Thoracic aorta (tissue), 2 donors: ENCODE results near the gene ATG7. TPM values are rescaled to one million over a fixed set of nuclear protein-coding genes. Genes with fewer than 3 reads are reported as not detected.

Source experiments
- ATAC-seq: fragments of 150-250 bp; one replicate; pipeline ENCODE4 v1.8.0; 2017; ENCODE audit warnings: low read depth; ENCODE audit not compliant: insufficient number of reproducible peaks, low FRiP score
- DNase-seq: peaks from one replicate; pipeline ENCODE4 v3.0.0-alpha.2; 2020; ENCODE audit warnings: low spot score
- H3K27ac ChIP-seq, 2 donors: fragments of 200-600 bp; sonication (generic); 1 replicate in 1 of 2; 2 replicates in 1 of 2; pipeline ENCODE4 v1.5.1; 2016; ENCODE audit warnings: mild to moderate bottlenecking in 2 of 2, moderate library complexity in 2 of 2
- H3K27me3 ChIP-seq: fragments of 200-600 bp; sonication (generic); replicated peaks from 2 replicates; pipeline ENCODE4 v1.6.0; 2016; ENCODE audit warnings: mild to moderate bottlenecking; ENCODE audit not compliant: insufficient read depth
- H3K36me3 ChIP-seq: fragments of 200-600 bp; sonication (generic); one replicate; pipeline ENCODE4 v1.5.1; 2016
- H3K4me1 ChIP-seq, 2 donors: fragments of 200-600 bp; sonication (generic); 1 replicate in 1 of 2; 2 replicates in 1 of 2; pipeline versions ENCODE4 v1.5.1 to v1.6.0; 2016; ENCODE audit warnings: low read depth in 2 of 2, mild to moderate bottlenecking in 1 of 2; ENCODE audit not compliant: control insufficient read depth in 1 of 2
- H3K4me3 ChIP-seq: fragments of 200-600 bp; sonication (generic); 2 replicates; pipeline ENCODE4 v1.5.1; 2016; ENCODE audit warnings: mild to moderate bottlenecking
- H3K9me3 ChIP-seq: fragments of 200-600 bp; sonication (generic); 2 replicates; pipeline ENCODE4 v1.5.1; 2016
- total RNA-seq, 2 donors: library from RNA; depleted of rRNA; stranded (reverse); fragments of >200 nt; gene quantifications; one replicate each; pipeline versions ENCODE4 v1.1.0 to v1.2.3, GENCODE V29; 2016
- TF ChIP-seq, protein P1 (sequence below): fragments of 200-600 bp; sonication (generic); IDR thresholded peaks from one replicate; pipeline ENCODE4 v1.5.1; 2019; ENCODE audit warnings: antibody characterized with exemption

The ATG7 gene
- total RNA-seq, 2 donors from 2014 or later, result 56.6 to 88.3 TPM

- no peak overlapping the region for H3K4me3 ChIP-seq
- DNase-seq (no peak), ATAC-seq (no peak)
- H3K27me3 ChIP-seq, result no peaks in the 10 kb centered on the region
- H3K36me3 ChIP-seq, result peaks cover 48% of the 10 kb centered on the region
- H3K27ac ChIP-seq, result no peak overlapping the region
- TF ChIP-seq, protein P1, sequence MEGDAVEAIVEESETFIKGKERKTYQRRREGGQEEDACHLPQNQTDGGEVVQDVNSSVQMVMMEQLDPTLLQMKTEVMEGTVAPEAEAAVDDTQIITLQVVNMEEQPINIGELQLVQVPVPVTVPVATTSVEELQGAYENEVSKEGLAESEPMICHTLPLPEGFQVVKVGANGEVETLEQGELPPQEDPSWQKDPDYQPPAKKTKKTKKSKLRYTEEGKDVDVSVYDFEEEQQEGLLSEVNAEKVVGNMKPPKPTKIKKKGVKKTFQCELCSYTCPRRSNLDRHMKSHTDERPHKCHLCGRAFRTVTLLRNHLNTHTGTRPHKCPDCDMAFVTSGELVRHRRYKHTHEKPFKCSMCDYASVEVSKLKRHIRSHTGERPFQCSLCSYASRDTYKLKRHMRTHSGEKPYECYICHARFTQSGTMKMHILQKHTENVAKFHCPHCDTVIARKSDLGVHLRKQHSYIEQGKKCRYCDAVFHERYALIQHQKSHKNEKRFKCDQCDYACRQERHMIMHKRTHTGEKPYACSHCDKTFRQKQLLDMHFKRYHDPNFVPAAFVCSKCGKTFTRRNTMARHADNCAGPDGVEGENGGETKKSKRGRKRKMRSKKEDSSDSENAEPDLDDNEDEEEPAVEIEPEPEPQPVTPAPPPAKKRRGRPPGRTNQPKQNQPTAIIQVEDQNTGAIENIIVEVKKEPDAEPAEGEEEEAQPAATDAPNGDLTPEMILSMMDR, result no peak
- H3K9me3 ChIP-seq, result no peaks in the 10 kb centered on the region
- H3K4me1 ChIP-seq, result peaks cover 0 to under 1% of the 10 kb centered on the region in 2 donors
Observed at GRCh38 chr3:11312166-11312565, 40.0 kb downstream of the ATG7 start.

- Histone ChIP-seq H3K4me1 (no peaks in the 10 kb centered on the region), H3K4me3 (no peak overlapping the region), H3K36me3 (peaks cover 33% of the 10 kb centered on the region), H3K27ac (no peak overlapping the region), H3K27me3 (no peaks in the 10 kb centered on the region), H3K9me3 (no peaks in the 10 kb centered on the region)
- no peak for DNase-seq
- TF ChIP-seq, protein P1, result no peak
- no peak for ATAC-seq
Observed at GRCh38 chr3:11317300-11317699, 45.1 kb downstream of the ATG7 start.

DNA sequence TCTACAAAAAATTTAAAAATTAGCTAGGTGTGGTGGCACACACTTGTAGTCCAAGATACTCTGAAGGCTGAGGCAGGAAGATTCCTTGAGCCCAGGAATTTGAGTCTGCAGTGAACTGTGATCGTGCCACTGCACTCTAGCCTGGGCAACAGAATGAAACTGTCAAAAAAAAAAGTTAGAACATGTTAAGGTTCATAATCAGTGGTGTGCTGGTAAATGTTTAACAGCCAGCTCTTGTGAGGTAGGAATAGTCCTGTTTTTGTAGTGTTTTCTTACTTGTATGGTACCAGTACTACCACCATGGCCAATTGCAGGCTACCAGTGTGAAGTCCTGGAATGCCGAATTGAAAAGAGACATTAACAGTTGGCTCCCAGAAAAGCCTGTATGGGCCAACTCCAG is 50.7 kb downstream of the ATG7 start:
- Histone ChIP-seq H3K9me3 (no peaks in the 10 kb centered on the region), H3K36me3 (peaks cover 28% of the 10 kb centered on the region), H3K4me1 (peaks cover 6 to 19% of the 10 kb centered on the region in 2 donors), H3K4me3 (no peak overlapping the region), H3K27me3 (no peaks in the 10 kb centered on the region), H3K27ac (peak overlapping the region; percentile 51 to 70)
- DNase-seq (no peak), ATAC-seq (no peak)
- TF ChIP-seq, protein P1, result no peak

DNA sequence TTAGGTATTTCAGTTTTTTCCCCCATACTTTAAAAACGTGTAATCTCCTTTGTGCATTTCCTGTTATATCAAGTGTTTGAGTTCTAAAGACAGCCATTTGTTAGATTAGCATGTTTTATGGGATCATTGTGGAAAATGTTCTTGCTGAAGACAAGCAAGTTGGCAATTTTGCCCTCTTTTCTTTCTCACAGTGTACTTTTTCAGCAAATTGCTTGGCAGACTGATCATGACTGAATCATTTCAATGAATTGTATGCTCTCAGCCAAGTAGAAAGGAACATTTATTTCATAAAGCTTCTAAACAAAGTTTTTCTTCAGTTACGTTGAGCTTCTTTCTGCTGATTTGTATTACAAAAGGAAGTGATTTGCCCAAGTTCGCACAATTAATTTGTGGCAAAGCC is 51.6 kb downstream of the ATG7 start:
- no peaks in the 10 kb centered on the region for H3K9me3 ChIP-seq
- H3K4me3 ChIP-seq, result peak overlapping the region; percentile 40
- TF ChIP-seq, protein P1, result no peak
- H3K27ac ChIP-seq, result peak overlapping the region; percentile 51 to 70
- no peaks in the 10 kb centered on the region for H3K27me3 ChIP-seq
- no peak for ATAC-seq
- peaks cover 6 to 19% of the 10 kb centered on the region in 2 donors for H3K4me1 ChIP-seq
- DNase-seq, result no peak
- H3K36me3 ChIP-seq, result peaks cover 26% of the 10 kb centered on the region

GRCh38 chr3:11327619-11328018 is 55.4 kb downstream of the ATG7 start:
- H3K9me3 ChIP-seq, result no peaks in the 10 kb centered on the region
- TF ChIP-seq, protein P1, result no peak
- DNase-seq, result no peak
- H3K27me3 ChIP-seq, result no peaks in the 10 kb centered on the region
- no peak overlapping the region for H3K27ac ChIP-seq
- peaks cover 11% of the 10 kb centered on the region for H3K36me3 ChIP-seq
- peaks cover 6 to 18% of the 10 kb centered on the region in 2 donors for H3K4me1 ChIP-seq
- no peak overlapping the region for H3K4me3 ChIP-seq
- ATAC-seq, result no peak
